WTC11 (cell line): Measurements from ENCODE around the gene ZNF283. TPM values are rescaled to one million over a fixed set of nuclear protein-coding genes. Genes with fewer than 3 reads are reported as not detected.
"Not testable (repeated sequence)": the region's sequence is repeated elsewhere in the genome, so short reads cannot be mapped to it uniquely, and the experiment has no call there.

Experiments used
- ATAC-seq: fragments of 200-7000 bp; cut with Tn5 transposase; 2 replicates; pipeline ENCODE4 v1.10.0; 2021; ENCODE audit warnings: mild to moderate bottlenecking, moderate library complexity
- CTCF ChIA-PET: fragments of 300-600 bp; sonication (Branson Sonifier 250); formaldehyde crosslinking; loops from one replicate; lab custom pipeline; 2021; ENCODE audit warnings: antibody characterized with exemption; lab: Charles Lee
- POLR2A ChIA-PET: fragments of 350-600 bp; sonication (Branson Sonifier 250); formaldehyde crosslinking; loops from one replicate; lab custom pipeline; 2021; ENCODE audit warnings: antibody characterized with exemption; lab: Charles Lee
- DNase-seq: peaks from one replicate; pipeline ENCODE4 v3.0.0; 2021; ENCODE audit warnings: low spot score
- H3K27ac Mint-ChIP-seq: 2 replicates; pipeline ENCODE4 v1.8.0; 2021; ENCODE audit warnings: mixed read lengths
- H3K27me3 Mint-ChIP-seq: 2 replicates; pipeline ENCODE4 v1.8.0; 2021; ENCODE audit warnings: low read depth, mild to moderate bottlenecking, moderate library complexity, mixed read lengths
- H3K36me3 Mint-ChIP-seq: 2 replicates; pipeline ENCODE4 v1.8.0; 2021; ENCODE audit warnings: mixed read lengths
- H3K4me1 Mint-ChIP-seq: 2 replicates; pipeline ENCODE4 v1.8.0; 2022; ENCODE audit warnings: mixed read lengths
- H3K4me3 Mint-ChIP-seq: 2 replicates; pipeline ENCODE4 v1.8.0; 2021; ENCODE audit warnings: mild to moderate bottlenecking, moderate library complexity, mixed read lengths
- H3K9me3 Mint-ChIP-seq: 2 replicates; pipeline ENCODE4 v1.8.0; 2021; ENCODE audit warnings: mixed read lengths
- E2F4 ChIP-seq: sonication (generic); formaldehyde crosslinking; IDR thresholded peaks from 2 replicates; pipeline ENCODE4 v1.8.1; 2022; ENCODE audit warnings: low read depth, mild to moderate bottlenecking, moderate library complexity, missing genetic modification reagents, borderline replicate concordance
- ETV6 ChIP-seq: sonication (generic); formaldehyde crosslinking; IDR thresholded peaks from 2 replicates; pipeline ENCODE4 v1.8.1; 2022; ENCODE audit warnings: mild to moderate bottlenecking, missing genetic modification reagents
- HMGA2 ChIP-seq: fragments of 250-450 bp; sonication (Bioruptor Pico); IDR thresholded peaks from 2 replicates; pipeline ENCODE4 v1.4.0; 2021; ENCODE audit warnings: mild to moderate bottlenecking, moderate library complexity
- KAT7 ChIP-seq: sonication (generic); formaldehyde crosslinking; IDR thresholded peaks from 2 replicates; pipeline ENCODE4 v1.8.1; 2023; ENCODE audit warnings: missing genetic modification reagents, mild to moderate bottlenecking, borderline replicate concordance
- MYBL2 ChIP-seq: sonication (generic); formaldehyde crosslinking; IDR thresholded peaks from 2 replicates; pipeline ENCODE4 v1.8.1; 2023; ENCODE audit warnings: mild to moderate bottlenecking, moderate library complexity, missing genetic modification reagents
- NFE2L1 ChIP-seq: sonication (generic); formaldehyde crosslinking; IDR thresholded peaks from 2 replicates; pipeline ENCODE4 v1.8.1; 2023; ENCODE audit warnings: missing genetic modification reagents
- NFYB ChIP-seq: sonication (generic); formaldehyde crosslinking; conservative IDR thresholded peaks from 2 replicates; pipeline ENCODE4 v1.8.0; 2022; ENCODE audit warnings: low read depth, missing genetic modification reagents
- OVOL2 ChIP-seq: fragments of 250-450 bp; sonication (Bioruptor Pico); IDR thresholded peaks from 2 replicates; pipeline ENCODE4 v1.9.0; 2021; ENCODE audit warnings: mild to moderate bottlenecking, borderline replicate concordance
- RELA ChIP-seq: sonication (generic); formaldehyde crosslinking; IDR thresholded peaks from 2 replicates; pipeline ENCODE4 v1.8.1; 2022; ENCODE audit warnings: missing genetic modification reagents, mild to moderate bottlenecking, borderline replicate concordance
- SMAD3 ChIP-seq: sonication (generic); formaldehyde crosslinking; IDR thresholded peaks from 2 replicates; pipeline ENCODE4 v1.8.0; 2022; ENCODE audit warnings: missing genetic modification reagents, mild to moderate bottlenecking, borderline replicate concordance
- SOX15 ChIP-seq: fragments of 250-450 bp; sonication (Bioruptor Pico); IDR thresholded peaks from 2 replicates; pipeline ENCODE4 v1.9.0; 2021; ENCODE audit warnings: mild to moderate bottlenecking
- SP1 ChIP-seq: sonication (generic); formaldehyde crosslinking; conservative IDR thresholded peaks from 2 replicates; pipeline ENCODE4 v1.8.1; 2022; ENCODE audit warnings: missing genetic modification reagents
- TP53 ChIP-seq: sonication (generic); formaldehyde crosslinking; IDR thresholded peaks from 2 replicates; pipeline ENCODE4 v1.8.1; 2023; ENCODE audit warnings: mild to moderate bottlenecking, missing genetic modification reagents
- ZNF671 ChIP-seq: fragments of 250-450 bp; sonication (Bioruptor Pico); IDR thresholded peaks from 2 replicates; pipeline ENCODE4 v1.8.0; 2021; ENCODE audit warnings: mild to moderate bottlenecking
- ZSCAN18 ChIP-seq: fragments of 250-450 bp; sonication (Bioruptor Pico); IDR thresholded peaks from 2 replicates; pipeline ENCODE4 v2.1.2; 2022; ENCODE audit warnings: mild to moderate bottlenecking, moderate library complexity
- total RNA-seq: library from RNA; stranded (reverse); gene quantifications from 3 replicates; pipeline ENCODE4 v1.2.3, GENCODE V29; 2021
- TF ChIP-seq, protein P1 (sequence below): sonication (generic); formaldehyde crosslinking; IDR thresholded peaks from 2 replicates; pipeline ENCODE4 v1.8.0; 2023; ENCODE audit warnings: missing genetic modification reagents, mild to moderate bottlenecking, borderline replicate concordance
- TF ChIP-seq, protein P2 (sequence below): fragments of 250-450 bp; sonication (Bioruptor Pico); IDR thresholded peaks from 2 replicates; pipeline ENCODE4 v1.9.0; 2021; ENCODE audit warnings: moderate library complexity, mild to moderate bottlenecking, inconsistent platforms, borderline replicate concordance
- TF ChIP-seq, protein P3 (sequence below): sonication (generic); formaldehyde crosslinking; IDR thresholded peaks from 2 replicates; pipeline ENCODE4 v1.8.1; 2022; ENCODE audit warnings: missing genetic modification reagents, borderline replicate concordance
- TF ChIP-seq, protein P4 (sequence below): fragments of 250-450 bp; sonication (Bioruptor Pico); IDR thresholded peaks from 2 replicates; pipeline ENCODE4 v1.9.0; 2021; ENCODE audit warnings: mild to moderate bottlenecking

The ZNF283 gene
- total RNA-seq, 1 experiment from 2014 or later, result 7.1 TPM

- DNase-seq, result no peak
- no peak overlapping the region for H3K27ac Mint-ChIP-seq
- POLR2A ChIA-PET, result no interaction called here
- TF ChIP-seq, protein P1, sequence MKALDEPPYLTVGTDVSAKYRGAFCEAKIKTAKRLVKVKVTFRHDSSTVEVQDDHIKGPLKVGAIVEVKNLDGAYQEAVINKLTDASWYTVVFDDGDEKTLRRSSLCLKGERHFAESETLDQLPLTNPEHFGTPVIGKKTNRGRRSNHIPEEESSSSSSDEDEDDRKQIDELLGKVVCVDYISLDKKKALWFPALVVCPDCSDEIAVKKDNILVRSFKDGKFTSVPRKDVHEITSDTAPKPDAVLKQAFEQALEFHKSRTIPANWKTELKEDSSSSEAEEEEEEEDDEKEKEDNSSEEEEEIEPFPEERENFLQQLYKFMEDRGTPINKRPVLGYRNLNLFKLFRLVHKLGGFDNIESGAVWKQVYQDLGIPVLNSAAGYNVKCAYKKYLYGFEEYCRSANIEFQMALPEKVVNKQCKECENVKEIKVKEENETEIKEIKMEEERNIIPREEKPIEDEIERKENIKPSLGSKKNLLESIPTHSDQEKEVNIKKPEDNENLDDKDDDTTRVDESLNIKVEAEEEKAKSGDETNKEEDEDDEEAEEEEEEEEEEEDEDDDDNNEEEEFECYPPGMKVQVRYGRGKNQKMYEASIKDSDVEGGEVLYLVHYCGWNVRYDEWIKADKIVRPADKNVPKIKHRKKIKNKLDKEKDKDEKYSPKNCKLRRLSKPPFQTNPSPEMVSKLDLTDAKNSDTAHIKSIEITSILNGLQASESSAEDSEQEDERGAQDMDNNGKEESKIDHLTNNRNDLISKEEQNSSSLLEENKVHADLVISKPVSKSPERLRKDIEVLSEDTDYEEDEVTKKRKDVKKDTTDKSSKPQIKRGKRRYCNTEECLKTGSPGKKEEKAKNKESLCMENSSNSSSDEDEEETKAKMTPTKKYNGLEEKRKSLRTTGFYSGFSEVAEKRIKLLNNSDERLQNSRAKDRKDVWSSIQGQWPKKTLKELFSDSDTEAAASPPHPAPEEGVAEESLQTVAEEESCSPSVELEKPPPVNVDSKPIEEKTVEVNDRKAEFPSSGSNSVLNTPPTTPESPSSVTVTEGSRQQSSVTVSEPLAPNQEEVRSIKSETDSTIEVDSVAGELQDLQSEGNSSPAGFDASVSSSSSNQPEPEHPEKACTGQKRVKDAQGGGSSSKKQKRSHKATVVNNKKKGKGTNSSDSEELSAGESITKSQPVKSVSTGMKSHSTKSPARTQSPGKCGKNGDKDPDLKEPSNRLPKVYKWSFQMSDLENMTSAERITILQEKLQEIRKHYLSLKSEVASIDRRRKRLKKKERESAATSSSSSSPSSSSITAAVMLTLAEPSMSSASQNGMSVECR (CRISPR knock-in tag), result no peak
- TF ChIP-seq KAT7 (CRISPR knock-in tag) (no peak), RELA (no peak), SOX15 (no peak), E2F4 (CRISPR knock-in tag) (no peak), ZNF671 (CRISPR knock-in tag) (no peak), ETV6 (CRISPR knock-in tag) (no peak), ZSCAN18 (no peak), SMAD3 (CRISPR knock-in tag) (no peak), MYBL2 (CRISPR knock-in tag) (no peak), NFE2L1 (CRISPR knock-in tag) (no peak), TP53 (CRISPR knock-in tag) (no peak), NFYB (CRISPR knock-in tag) (no peak), HMGA2 (CRISPR knock-in tag) (no peak)
- TF ChIP-seq, protein P2, sequence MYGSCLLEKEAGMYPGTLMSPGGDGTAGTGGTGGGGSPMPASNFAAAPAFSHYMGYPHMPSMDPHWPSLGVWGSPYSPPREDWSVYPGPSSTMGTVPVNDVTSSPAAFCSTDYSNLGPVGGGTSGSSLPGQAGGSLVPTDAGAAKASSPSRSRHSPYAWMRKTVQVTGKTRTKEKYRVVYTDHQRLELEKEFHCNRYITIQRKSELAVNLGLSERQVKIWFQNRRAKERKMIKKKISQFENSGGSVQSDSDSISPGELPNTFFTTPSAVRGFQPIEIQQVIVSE, result no peak
- TF ChIP-seq, protein P3, sequence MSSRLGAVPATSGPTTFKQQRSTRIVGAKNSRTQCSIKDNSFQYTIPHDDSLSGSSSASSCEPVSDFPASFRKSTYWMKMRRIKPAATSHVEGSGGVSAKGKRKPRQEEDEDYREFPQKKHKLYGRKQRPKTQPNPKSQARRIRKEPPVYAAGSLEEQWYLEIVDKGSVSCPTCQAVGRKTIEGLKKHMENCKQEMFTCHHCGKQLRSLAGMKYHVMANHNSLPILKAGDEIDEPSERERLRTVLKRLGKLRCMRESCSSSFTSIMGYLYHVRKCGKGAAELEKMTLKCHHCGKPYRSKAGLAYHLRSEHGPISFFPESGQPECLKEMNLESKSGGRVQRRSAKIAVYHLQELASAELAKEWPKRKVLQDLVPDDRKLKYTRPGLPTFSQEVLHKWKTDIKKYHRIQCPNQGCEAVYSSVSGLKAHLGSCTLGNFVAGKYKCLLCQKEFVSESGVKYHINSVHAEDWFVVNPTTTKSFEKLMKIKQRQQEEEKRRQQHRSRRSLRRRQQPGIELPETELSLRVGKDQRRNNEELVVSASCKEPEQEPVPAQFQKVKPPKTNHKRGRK (CRISPR knock-in tag), result no peak
- TF ChIP-seq, all 79 proteins: peak for 0
- Mint-ChIP-seq H3K9me3 (peaks cover 78% of the 10 kb centered on the region), H3K4me3 (no peak overlapping the region), H3K27me3 (peaks cover 9% of the 10 kb centered on the region), H3K36me3 (peaks cover 78% of the 10 kb centered on the region), H3K4me1 (no peaks in the 10 kb centered on the region)
- CTCF ChIA-PET, result no interaction called here
- ATAC-seq, result no peak
Observed at GRCh38 chr19:43848821-43849220, 21.7 kb downstream of the ZNF283 start.

GRCh38 chr19:43858174-43858573 lies 31.1 kb downstream of the ZNF283 start:
- peaks cover 71% of the 10 kb centered on the region for H3K9me3 Mint-ChIP-seq
- DNase-seq, result no peak
- CTCF ChIA-PET, result no interaction called here
- no peak for TF ChIP-seq OVOL2
- TF ChIP-seq RELA, result no peak
- TF ChIP-seq SP1 (CRISPR knock-in tag), result no peak
- TF ChIP-seq E2F4 (CRISPR knock-in tag), result no peak
- TF ChIP-seq, protein P4, sequence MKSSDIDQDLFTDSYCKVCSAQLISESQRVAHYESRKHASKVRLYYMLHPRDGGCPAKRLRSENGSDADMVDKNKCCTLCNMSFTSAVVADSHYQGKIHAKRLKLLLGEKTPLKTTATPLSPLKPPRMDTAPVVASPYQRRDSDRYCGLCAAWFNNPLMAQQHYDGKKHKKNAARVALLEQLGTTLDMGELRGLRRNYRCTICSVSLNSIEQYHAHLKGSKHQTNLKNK (CRISPR knock-in tag), result no peak
- ATAC-seq, result no peak
- no peak overlapping the region for H3K4me3 Mint-ChIP-seq
- peaks cover 13% of the 10 kb centered on the region; the same call in 1 of the 2 replicates for H3K27me3 Mint-ChIP-seq
- H3K36me3 Mint-ChIP-seq, result peaks cover 50% of the 10 kb centered on the region
- H3K27ac Mint-ChIP-seq, result no peak overlapping the region
- no peaks in the 10 kb centered on the region for H3K4me1 Mint-ChIP-seq
- POLR2A ChIA-PET, result no interaction called here

- H3K27me3 Mint-ChIP-seq, DNase-seq, POLR2A ChIA-PET, H3K4me3 Mint-ChIP-seq, H3K27ac Mint-ChIP-seq, ATAC-seq, CTCF ChIA-PET, H3K4me1 Mint-ChIP-seq: not testable (repeated sequence)
- Mint-ChIP-seq H3K9me3 (peaks cover 66% of the 10 kb centered on the region), H3K36me3 (peaks cover 37% of the 10 kb centered on the region)
Observed at GRCh38 chr19:43866923-43867322, 39.8 kb downstream of the ZNF283 start.
